ENCODE measurements around the gene KRTAP5-8. TPM values are rescaled to one million over a fixed set of nuclear protein-coding genes. Genes with fewer than 3 reads are reported as not detected.
"Not testable (repeated sequence)": the region's sequence is repeated elsewhere in the genome, so short reads cannot be mapped to it uniquely, and the experiment has no call there.

Gene KRTAP5-8
- total RNA-seq, 1 experiment from 2014 or later, result not detected

- no peak for TF ChIP-seq ZBTB33 (IDR thresholded peaks at IDR 0.05; ENCODE audit: extremely low read depth, insufficient replicate concordance, low read length)
- no peak for TF ChIP-seq ATF3 (IDR thresholded peaks at IDR 0.05)
- no peak for TF ChIP-seq SRF (IDR thresholded peaks at IDR 0.05; ENCODE audit: low read depth)
These were observed 44.6 kb downstream of the KRTAP5-8 start, which contains the start of gene KRTAP5-11 (continued) for GRCh38 chr11:71582309-71582895.

GRCh38 chr11:71582969-71583368 is 45.1 kb downstream of the KRTAP5-8 start:
- H4K20me1 ChIP-seq (ENCODE audit: insufficient read depth); H3K9ac ChIP-seq (ENCODE audit: low read length); H3K79me2 ChIP-seq (ENCODE audit: insufficient read depth, low read length); H3K27me3 ChIP-seq (ENCODE audit: insufficient read depth, low read length); intact Hi-C loops (cut with micrococcal nuclease); RAD21 ChIA-PET (ENCODE audit: low non-redundant PET in 1 of 2, low total read pairs in 2 of 2, uncharacterized antibody in 2 of 2, unreplicated experiment in 2 of 2); BruUV-seq (replicated peaks); H3K4me2 ChIP-seq (ENCODE audit: low read length); CTCF ChIA-PET; DNase-seq (ENCODE audit: low read depth, low spot score); H3K9me2 ChIP-seq (ENCODE audit: insufficient read depth); H3K4me1 ChIP-seq (ENCODE audit: control insufficient read depth in 1 of 2, insufficient read depth in 2 of 2, low read length in 2 of 2); H3K9me3 ChIP-seq (ENCODE audit: control insufficient read depth in 1 of 2, insufficient read depth in 1 of 2, low read depth in 1 of 2, low read length in 2 of 2); H3K4me3 ChIP-seq (replicated peaks in 1 of 2; ENCODE audit: low read depth in 1 of 2, low read length in 2 of 2); H3K36me3 ChIP-seq (ENCODE audit: control insufficient read depth in 1 of 2, insufficient read depth in 2 of 2, low read length in 2 of 2); H2AFZ ChIP-seq (ENCODE audit: low read depth, low read length, poor library complexity, severe bottlenecking); ATAC-seq; POLR2A ChIA-PET; H3K27ac ChIP-seq (ENCODE audit: low read depth, low read length): not testable (repeated sequence)

- DNase-seq (ENCODE audit: low read depth, low spot score); H3K4me3 ChIP-seq (replicated peaks in 1 of 2; ENCODE audit: low read depth in 1 of 2, low read length in 2 of 2); BruUV-seq (replicated peaks); H3K4me2 ChIP-seq (ENCODE audit: low read length); H2AFZ ChIP-seq (ENCODE audit: low read depth, low read length, poor library complexity, severe bottlenecking); H3K9ac ChIP-seq (ENCODE audit: low read length); POLR2A ChIA-PET; H3K36me3 ChIP-seq (ENCODE audit: control insufficient read depth in 1 of 2, insufficient read depth in 2 of 2, low read length in 2 of 2); H3K79me2 ChIP-seq (ENCODE audit: insufficient read depth, low read length); RAD21 ChIA-PET (ENCODE audit: low non-redundant PET in 1 of 2, low total read pairs in 2 of 2, uncharacterized antibody in 2 of 2, unreplicated experiment in 2 of 2); ATAC-seq; H3K4me1 ChIP-seq (ENCODE audit: control insufficient read depth in 1 of 2, insufficient read depth in 2 of 2, low read length in 2 of 2); CTCF ChIA-PET; H3K27me3 ChIP-seq (ENCODE audit: insufficient read depth, low read length); H3K27ac ChIP-seq (ENCODE audit: low read depth, low read length); H3K9me3 ChIP-seq (ENCODE audit: control insufficient read depth in 1 of 2, insufficient read depth in 1 of 2, low read depth in 1 of 2, low read length in 2 of 2); intact Hi-C loops (cut with micrococcal nuclease); H4K20me1 ChIP-seq (ENCODE audit: insufficient read depth); H3K9me2 ChIP-seq (ENCODE audit: insufficient read depth): not testable (repeated sequence)
These were observed 47.8 kb downstream of the KRTAP5-8 start for GRCh38 chr11:71585673-71586072.

GRCh38 chr11:71588314-71588713 is 50.5 kb downstream of the KRTAP5-8 start:
- H2AFZ ChIP-seq (ENCODE audit: low read depth, low read length, poor library complexity, severe bottlenecking); H3K27ac ChIP-seq (ENCODE audit: low read depth, low read length); BruUV-seq (replicated peaks); H3K79me2 ChIP-seq (ENCODE audit: insufficient read depth, low read length); CTCF ChIA-PET; H4K20me1 ChIP-seq (ENCODE audit: insufficient read depth); RAD21 ChIA-PET (ENCODE audit: low non-redundant PET in 1 of 2, low total read pairs in 2 of 2, uncharacterized antibody in 2 of 2, unreplicated experiment in 2 of 2); H3K36me3 ChIP-seq (ENCODE audit: control insufficient read depth in 1 of 2, insufficient read depth in 2 of 2, low read length in 2 of 2); DNase-seq (ENCODE audit: low read depth, low spot score); H3K9ac ChIP-seq (ENCODE audit: low read length); intact Hi-C loops (cut with micrococcal nuclease); H3K4me3 ChIP-seq (replicated peaks in 1 of 2; ENCODE audit: low read depth in 1 of 2, low read length in 2 of 2); H3K4me1 ChIP-seq (ENCODE audit: control insufficient read depth in 1 of 2, insufficient read depth in 2 of 2, low read length in 2 of 2); H3K9me3 ChIP-seq (ENCODE audit: control insufficient read depth in 1 of 2, insufficient read depth in 1 of 2, low read depth in 1 of 2, low read length in 2 of 2); H3K4me2 ChIP-seq (ENCODE audit: low read length); H3K27me3 ChIP-seq (ENCODE audit: insufficient read depth, low read length); H3K9me2 ChIP-seq (ENCODE audit: insufficient read depth); ATAC-seq: not testable (repeated sequence)
- POLR2A ChIA-PET, result interaction anchor here (0.6 kb wide), 1 partner anchor 23 kb away, joined by 3 read pairs; no protein-coding TSS in a partner anchor

All from HCT116 (cell line).